HCEC 1CT (cell line): ENCODE results near the gene ATP6V0C.
A peak's percentile ranks its signal among the peaks of the same experiment; 100 is the strongest.

Source experiments
- DNase-seq: peaks from one replicate; pipeline ENCODE4 v3.0.0-alpha.2; 2017

Gene ATP6V0C

DNA sequence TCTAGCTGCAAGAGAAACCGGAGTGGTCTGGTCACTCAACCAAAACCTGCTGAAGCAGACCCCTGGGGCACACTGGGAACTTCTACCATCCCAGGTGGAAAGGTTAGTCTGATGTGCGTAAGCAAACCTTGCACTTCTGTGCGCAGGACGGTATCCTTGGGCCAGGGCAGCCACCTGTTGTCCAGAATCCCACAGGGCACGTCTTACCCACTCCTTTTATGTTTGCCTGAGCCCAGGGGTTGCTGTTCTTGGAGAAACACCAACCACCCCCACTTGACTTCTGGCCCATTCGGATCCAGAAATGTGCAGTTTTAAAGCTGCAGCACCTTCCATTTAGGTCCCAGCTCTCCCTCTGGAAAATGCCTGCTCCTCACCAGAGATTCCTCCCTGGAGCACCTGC lies 20.1 kb upstream of the ATP6V0C start:
- DNase-seq = no peak

DNA sequence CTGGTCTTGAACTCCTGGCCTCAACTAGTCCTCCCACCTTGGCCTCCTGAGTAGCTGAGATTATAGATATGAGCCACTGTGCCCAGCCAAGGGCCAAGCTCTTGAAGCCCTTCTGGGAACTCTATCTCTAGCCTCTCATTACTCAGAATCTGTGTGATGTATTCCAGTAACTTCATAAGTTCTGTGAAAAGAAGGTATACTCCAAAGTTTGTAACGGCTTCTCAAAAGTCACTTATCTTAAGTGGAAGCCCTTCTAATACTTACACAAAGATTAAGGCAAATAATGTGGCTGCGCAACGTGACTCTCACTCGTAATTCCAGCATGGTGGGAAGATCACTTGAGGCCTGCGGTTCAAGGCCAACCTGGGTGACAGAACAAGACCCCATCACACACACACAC lies 19.1 kb upstream of the ATP6V0C start:
- no peak for DNase-seq

DNA sequence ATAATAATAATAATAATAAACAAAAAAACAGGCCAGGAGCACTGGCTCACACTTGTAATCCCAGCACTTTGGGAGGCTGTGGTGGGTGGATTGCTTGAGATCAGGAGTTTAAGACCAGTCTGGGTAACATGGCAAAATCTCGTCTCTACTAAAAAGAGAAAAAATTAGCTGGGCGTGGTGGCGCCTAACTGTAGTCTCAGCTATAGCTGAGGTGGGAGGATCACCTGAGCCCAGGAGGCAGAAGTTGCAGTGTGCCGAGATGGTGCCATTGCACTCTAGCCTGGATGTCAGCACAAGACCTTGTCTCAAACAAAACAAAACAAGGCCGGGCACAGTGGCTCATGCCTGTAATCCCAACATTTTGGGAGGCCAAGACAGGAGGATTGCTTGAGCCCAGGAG lies 18.7 kb upstream of the ATP6V0C start:
- DNase-seq = no peak

DNA sequence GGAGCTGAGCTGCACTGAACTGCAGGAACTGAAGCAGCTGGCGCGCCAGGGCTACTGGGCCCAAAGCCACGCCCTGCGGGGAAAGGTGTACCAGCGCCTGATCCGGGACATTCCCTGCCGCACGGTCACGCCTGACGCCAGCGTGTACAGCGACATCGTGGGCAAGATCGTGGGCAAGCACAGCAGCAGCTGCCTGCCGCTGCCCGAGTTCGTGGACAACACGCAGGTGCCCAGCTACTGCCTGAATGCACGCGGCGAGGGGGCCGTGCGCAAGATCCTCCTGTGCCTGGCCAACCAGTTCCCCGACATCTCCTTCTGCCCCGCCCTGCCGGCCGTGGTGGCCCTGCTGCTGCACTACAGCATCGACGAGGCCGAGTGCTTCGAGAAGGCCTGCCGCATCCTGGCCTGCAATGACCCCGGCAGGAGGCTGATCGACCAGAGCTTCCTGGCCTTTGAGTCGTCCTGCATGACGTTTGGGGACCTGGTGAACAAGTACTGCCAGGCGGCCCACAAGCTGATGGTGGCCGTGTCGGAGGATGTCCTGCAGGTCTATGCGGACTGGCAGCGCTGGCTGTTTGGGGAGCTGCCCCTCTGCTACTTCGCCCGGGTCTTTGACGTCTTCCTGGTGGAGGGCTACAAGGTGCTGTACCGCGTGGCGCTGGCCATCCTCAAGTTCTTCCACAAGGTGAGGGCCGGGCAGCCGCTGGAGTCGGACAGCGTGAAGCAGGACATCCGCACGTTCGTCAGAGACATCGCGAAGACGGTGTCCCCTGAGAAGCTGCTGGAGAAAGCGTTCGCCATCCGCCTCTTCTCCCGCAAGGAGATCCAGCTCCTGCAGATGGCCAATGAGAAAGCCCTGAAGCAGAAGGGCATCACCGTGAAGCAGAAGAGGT lies 17.3 kb upstream of the ATP6V0C start:
- no peak for DNase-seq

- no peak for DNase-seq
Observed at GRCh38 chr16:2497116-2497630, 16.6 kb upstream of the ATP6V0C start.

GRCh38 chr16:2497695-2498484 lies 15.9 kb upstream of the ATP6V0C start:
- no peak for DNase-seq

- no peak for DNase-seq
Observed at GRCh38 chr16:2498531-2499253, 15.1 kb upstream of the ATP6V0C start.

DNA sequence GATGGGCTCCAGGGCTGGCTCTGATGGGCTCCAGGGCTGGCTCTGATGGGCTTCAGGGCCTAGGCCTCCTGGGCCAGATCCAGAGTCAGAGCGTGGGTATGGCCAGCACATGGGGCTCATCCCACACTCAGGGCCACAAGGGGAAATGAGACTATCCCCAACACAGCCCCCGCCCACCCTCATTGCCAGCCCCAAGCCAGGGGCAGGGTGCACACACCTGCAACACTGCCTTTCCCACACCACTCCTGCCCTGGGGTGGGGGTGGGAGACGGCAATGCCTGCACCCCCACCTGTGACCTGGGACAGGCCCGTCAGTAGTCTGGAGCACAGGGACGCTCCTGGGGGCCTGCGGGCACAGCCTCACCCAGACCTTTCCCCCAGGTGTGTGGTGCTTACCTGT lies 14.3 kb upstream of the ATP6V0C start:
- no peak for DNase-seq

- DNase-seq = no peak
Observed at GRCh38 chr16:2499890-2500429, 13.8 kb upstream of the ATP6V0C start.

GRCh38 chr16:2500430-2500917 lies 13.3 kb upstream of the ATP6V0C start:
- DNase-seq = no peak

DNA sequence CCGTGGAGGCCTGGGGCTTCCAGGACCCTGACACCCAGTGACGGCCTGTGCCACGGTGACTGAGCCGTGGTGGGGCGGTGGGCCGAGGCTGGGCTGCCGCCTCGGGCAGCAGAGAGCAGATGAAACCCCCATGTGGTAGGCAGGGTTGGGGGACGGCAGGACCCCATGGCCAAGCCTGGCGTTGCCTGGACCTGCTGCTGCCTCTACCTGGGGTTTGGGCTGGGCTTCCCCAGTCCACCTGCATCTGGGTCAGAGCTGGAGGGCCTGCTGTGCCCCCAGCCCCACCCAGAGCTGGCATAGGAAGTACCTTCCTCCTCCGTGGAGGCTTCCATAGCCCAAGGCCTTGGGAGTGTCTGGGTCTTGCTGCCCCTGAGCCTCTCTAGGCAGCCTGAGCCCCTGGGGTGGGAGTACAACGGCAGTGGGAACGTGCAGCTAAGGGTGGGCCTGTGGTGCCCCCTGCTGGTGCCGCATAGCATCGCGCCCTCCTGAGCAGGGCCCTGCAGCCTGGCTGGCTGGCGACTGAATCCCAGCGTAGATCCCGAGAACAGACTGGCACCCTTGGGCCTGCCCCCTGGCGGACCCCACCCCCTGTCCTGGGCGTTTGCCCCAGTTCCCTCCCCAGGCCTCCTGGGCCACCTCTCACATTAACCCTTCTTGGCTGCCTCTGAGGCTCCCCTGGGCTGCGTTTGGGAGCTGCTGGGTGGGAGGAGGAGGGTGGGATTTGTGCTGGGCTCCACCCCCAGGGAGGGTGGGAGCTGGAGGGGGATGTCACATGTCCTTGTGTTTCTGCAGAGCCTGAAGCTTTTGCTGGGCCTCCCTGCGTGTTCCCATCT lies 12.6 kb upstream of the ATP6V0C start:
- peak; percentile 53 for DNase-seq

- DNase-seq = no peak
Observed at GRCh38 chr16:2501946-2502895, 11.5 kb upstream of the ATP6V0C start.

GRCh38 chr16:2505695-2506094 lies 8.1 kb upstream of the ATP6V0C start:
- no peak for DNase-seq

DNA sequence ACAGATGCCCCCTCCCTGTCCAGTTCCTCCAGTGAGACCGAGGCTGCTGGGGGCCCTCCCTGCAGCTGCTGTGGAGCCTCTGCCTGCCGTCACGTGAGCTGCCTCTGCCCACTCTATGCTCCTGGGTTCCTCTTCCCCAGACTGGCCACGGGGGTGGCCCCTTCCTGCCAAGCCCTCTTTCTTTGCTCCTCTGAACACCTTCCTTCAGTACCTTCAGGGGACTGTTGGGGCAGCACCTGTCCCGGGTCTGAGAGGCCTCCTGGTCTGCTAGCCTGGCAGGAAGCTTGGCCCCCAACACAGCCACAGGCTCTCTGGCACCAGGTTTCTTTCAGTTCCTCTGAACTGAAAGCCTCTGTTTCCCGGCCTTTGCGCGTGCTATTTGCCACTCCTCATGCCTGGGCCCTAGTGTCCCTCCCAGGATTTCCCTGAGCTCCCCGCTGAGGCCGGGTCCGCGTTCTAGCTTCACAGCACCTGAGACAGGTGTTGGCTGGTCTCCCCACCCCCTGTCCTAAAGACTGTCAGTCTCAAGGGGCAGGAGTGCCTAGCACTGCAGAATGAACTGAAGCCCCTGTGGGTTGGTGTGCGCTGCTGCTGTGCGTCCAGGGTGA lies 6.6 kb upstream of the ATP6V0C start:
- DNase-seq = no peak

DNA sequence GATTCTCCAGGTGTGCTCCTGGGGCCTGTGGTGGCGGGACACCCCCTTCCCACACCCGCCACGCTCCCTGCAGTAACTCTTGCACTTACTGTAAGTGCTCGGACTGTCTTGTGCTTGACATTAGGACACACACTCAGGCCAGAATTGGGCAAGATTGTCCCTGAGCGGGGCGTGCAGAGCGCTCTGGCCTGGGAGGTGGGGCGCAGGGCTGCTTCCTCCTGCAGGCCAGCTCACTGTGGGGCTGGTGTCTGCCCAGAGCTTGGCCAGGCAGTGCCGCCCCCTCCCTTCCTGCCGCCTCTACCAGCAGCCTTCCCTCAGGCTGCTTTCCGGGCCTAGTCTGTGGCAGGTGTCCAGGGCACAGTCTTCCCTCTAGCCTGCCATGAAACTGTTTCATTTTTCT lies 6.1 kb upstream of the ATP6V0C start:
- no peak for DNase-seq

- DNase-seq = no peak
Observed at GRCh38 chr16:2508722-2509400, 4.9 kb upstream of the ATP6V0C start.

DNA sequence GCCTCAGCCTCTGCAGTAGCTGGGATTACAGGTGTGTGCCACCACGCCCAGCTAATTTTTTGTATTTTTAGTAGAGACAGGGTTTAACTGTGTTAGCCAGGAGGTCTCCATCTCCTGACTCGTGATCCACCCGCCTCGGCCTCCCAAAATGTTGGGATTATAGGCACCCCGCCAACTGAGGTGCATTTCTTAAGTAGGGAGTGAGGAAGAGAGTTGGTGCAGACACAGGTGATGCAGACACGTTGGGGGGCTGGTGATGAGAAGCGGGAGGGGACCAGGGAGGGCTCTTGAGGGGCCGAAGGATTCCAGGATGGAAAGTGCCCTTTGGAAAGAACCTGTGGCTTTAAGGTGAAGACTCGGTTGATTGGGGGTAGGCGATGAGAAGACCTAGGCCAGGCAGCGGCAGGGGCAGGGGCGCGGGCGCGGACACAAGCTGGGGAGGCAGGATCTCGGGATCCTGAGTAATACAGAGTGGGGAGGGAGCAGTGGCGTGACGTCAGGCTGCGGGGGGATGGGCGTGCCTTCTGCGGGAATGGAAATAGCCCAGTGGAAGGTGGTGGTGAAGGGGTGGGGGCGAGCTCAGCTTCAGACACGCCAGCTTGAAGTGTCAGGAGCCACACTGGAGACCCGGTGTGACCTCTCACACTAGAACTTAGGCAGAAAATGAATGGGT lies 2.5 kb upstream of the ATP6V0C start:
- DNase-seq = peak; percentile 61

DNA sequence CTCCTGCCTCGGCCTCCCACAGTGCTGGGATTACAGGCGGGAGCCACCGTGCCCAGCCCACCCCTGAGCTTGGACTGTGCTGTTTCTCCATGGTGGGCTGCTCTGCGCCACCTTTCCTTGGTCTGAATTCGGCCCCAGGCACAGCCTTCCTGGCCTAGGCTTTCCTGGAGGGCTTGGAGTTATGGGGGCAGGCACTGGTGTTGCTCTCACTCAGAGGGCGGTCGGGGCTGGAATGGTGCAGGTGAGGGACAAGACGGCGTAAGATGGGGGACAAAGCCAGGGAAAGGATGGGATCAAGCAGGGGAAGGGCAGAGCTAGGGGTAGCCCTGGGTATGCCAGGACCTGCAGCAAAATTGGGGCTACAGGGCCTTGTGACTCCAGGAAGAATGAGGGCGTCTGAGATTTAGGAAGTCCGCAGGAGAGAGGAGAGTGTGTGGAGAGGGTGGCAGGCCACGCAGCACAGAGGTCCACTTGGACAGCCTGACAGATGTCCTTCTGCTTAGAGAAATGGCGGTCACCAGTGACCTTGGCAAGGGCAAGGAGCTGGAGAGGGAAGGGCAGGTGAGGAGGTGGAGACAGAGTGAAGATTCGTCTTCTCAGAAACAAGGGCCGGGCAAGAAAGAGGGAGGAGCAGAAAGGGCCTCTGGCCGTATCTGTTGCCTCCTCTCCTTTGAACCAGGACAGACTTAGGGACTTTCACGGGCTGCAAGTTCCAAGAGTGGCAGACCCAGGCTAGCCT lies 1.6 kb upstream of the ATP6V0C start:
- no peak for DNase-seq
